ENCODE data around the gene ZNF804A.
"Not testable (repeated sequence)": the region's sequence is repeated elsewhere in the genome, so short reads cannot be mapped to it uniquely, and the experiment has no call there.

ZNF804A gene

GRCh38 chr2:184835398-184835715 lies 237.0 kb downstream of the ZNF804A start:
- no peak for DNase-seq

GRCh38 chr2:184847331-184847730 lies 249.0 kb downstream of the ZNF804A start:
- no peak for DNase-seq

GRCh38 chr2:184849516-184849915 lies 251.2 kb downstream of the ZNF804A start:
- DNase-seq, result no peak

- DNase-seq, result no peak
These were observed 253.2 kb downstream of the ZNF804A start for GRCh38 chr2:184851576-184851975.

GRCh38 chr2:184859187-184859586 lies 260.9 kb downstream of the ZNF804A start:
- DNase-seq, result no peak

- no peak for DNase-seq
These were observed 262.4 kb downstream of the ZNF804A start for GRCh38 chr2:184860744-184861143.

- no peak for DNase-seq
These were observed 276.9 kb downstream of the ZNF804A start for GRCh38 chr2:184875212-184875611.

GRCh38 chr2:184875911-184876310 lies 277.6 kb downstream of the ZNF804A start:
- no peak for DNase-seq

- no peak for DNase-seq
These were observed 279.6 kb downstream of the ZNF804A start for GRCh38 chr2:184877909-184878308.

GRCh38 chr2:184879671-184880070 lies 281.3 kb downstream of the ZNF804A start:
- DNase-seq, result no peak

GRCh38 chr2:184886585-184886984 lies 288.3 kb downstream of the ZNF804A start:
- DNase-seq, result not testable (repeated sequence)

- DNase-seq, result no peak
These were observed 292.0 kb downstream of the ZNF804A start for GRCh38 chr2:184890311-184890710.

- no peak for DNase-seq
These were observed 306.7 kb downstream of the ZNF804A start for GRCh38 chr2:184904991-184905390.

- no peak for DNase-seq
These were observed 307.8 kb downstream of the ZNF804A start for GRCh38 chr2:184906160-184906559.

- DNase-seq, result no peak
These were observed 308.4 kb downstream of the ZNF804A start for GRCh38 chr2:184906709-184907108.

- no peak for DNase-seq
These were observed 310.6 kb downstream of the ZNF804A start for GRCh38 chr2:184908966-184909365.

- no peak for DNase-seq
These were observed 322.2 kb downstream of the ZNF804A start for GRCh38 chr2:184920451-184920965.

- DNase-seq, result no peak
These were observed 323.3 kb downstream of the ZNF804A start for GRCh38 chr2:184921676-184922075.

- DNase-seq, result no peak
These were observed 325.4 kb downstream of the ZNF804A start for GRCh38 chr2:184923751-184924150.

GRCh38 chr2:184927040-184927439 lies 328.7 kb downstream of the ZNF804A start:
- no peak for DNase-seq

- no peak for DNase-seq
These were observed 338.4 kb downstream of the ZNF804A start for GRCh38 chr2:184936761-184937160.

- DNase-seq, result no peak
These were observed 340.1 kb downstream of the ZNF804A start for GRCh38 chr2:184938221-184938985.

- no peak for DNase-seq
These were observed 347.0 kb downstream of the ZNF804A start for GRCh38 chr2:184945326-184945725.

- DNase-seq, result no peak
These were observed 347.5 kb downstream of the ZNF804A start for GRCh38 chr2:184945824-184946223.

- no peak for DNase-seq
These were observed 358.5 kb downstream of the ZNF804A start for GRCh38 chr2:184956856-184957255.

Data from SIG-M5 (cell line).